PC-9 (cell line): ENCODE data around the gene B4GALT3. TPM values are rescaled to one million over a fixed set of nuclear protein-coding genes. Genes with fewer than 3 reads are reported as not detected.

Source experiments
- BruUV-seq: library from RNA; stranded (reverse); fragments of 400-500 nt; replicated peaks from 2 replicates; lab custom pipeline; 2021; lab: Mats Ljungman, UMichigan
- CTCF ChIA-PET: fragments of 300-600 bp; sonication (Branson Sonifier 250); formaldehyde crosslinking; loops from one replicate; lab custom pipeline; 2022; ENCODE audit warnings: antibody characterized with exemption; lab: Charles Lee
- POLR2A ChIA-PET: fragments of 300-600 bp; sonication (Branson Sonifier 250); formaldehyde crosslinking; loops from one replicate; lab custom pipeline; 2022; ENCODE audit warnings: antibody characterized with exemption; ENCODE audit not compliant: unreplicated experiment; lab: Charles Lee
- DNase-seq, 2 experiments: peaks; one replicate each; pipeline versions ENCODE4 v3.0.0 to v3.0.0-alpha.2; 2015 to 2022; ENCODE audit warnings: mixed read lengths in 1 of 2
- H2AFZ ChIP-seq: fragments of 200-600 bp; sonication (generic); 2 replicates; pipeline ENCODE4 v1.8.1; 2017; ENCODE audit warnings: antibody characterized with exemption
- H3F3A ChIP-seq: fragments of 200-600 bp; sonication (generic); 2 replicates; pipeline ENCODE4 v1.8.1; 2017; ENCODE audit warnings: antibody characterized with exemption, mild to moderate bottlenecking, low read depth; ENCODE audit not compliant: insufficient read depth
- H3K27ac ChIP-seq: fragments of 200-600 bp; sonication (generic); 2 replicates; pipeline ENCODE4 v1.6.1; 2016; ENCODE audit warnings: mixed run types
- H3K27me3 ChIP-seq: fragments of 200-600 bp; sonication (generic); 2 replicates; pipeline ENCODE4 v1.6.1; 2016; ENCODE audit warnings: low read depth, mixed run types; ENCODE audit not compliant: insufficient read depth
- H3K36me3 ChIP-seq: fragments of 200-600 bp; sonication (generic); 2 replicates; pipeline ENCODE4 v1.6.1; 2016; ENCODE audit warnings: low read depth, mixed run types
- H3K4me1 ChIP-seq: fragments of 200-600 bp; sonication (generic); replicated peaks from 2 replicates; pipeline ENCODE4 v1.6.1; 2016; ENCODE audit warnings: mixed run types; ENCODE audit not compliant: insufficient read depth
- H3K4me2 ChIP-seq: fragments of 200-600 bp; sonication (generic); 2 replicates; pipeline ENCODE4 v1.6.1; 2017; ENCODE audit warnings: mixed run types
- H3K4me3 ChIP-seq: fragments of 200-600 bp; sonication (generic); 2 replicates; pipeline ENCODE4 v1.6.1; 2016; ENCODE audit warnings: mixed run types
- H3K79me2 ChIP-seq: fragments of 200-600 bp; sonication (generic); 2 replicates; pipeline ENCODE4 v1.6.1; 2017; ENCODE audit warnings: low read depth, mixed run types
- H3K9me2 ChIP-seq: fragments of 200-600 bp; sonication (generic); 2 replicates; pipeline ENCODE4 v1.8.1; 2017; ENCODE audit warnings: mild to moderate bottlenecking; ENCODE audit not compliant: insufficient read depth
- H3K9me3 ChIP-seq: fragments of 200-600 bp; sonication (generic); 2 replicates; pipeline ENCODE4 v1.8.1; 2016; ENCODE audit warnings: low read depth; ENCODE audit not compliant: insufficient read depth
- H4K20me1 ChIP-seq: fragments of 200-600 bp; sonication (generic); 2 replicates; pipeline ENCODE4 v1.8.1; 2017; ENCODE audit not compliant: insufficient read depth
- EZH2 ChIP-seq: fragments of 200-600 bp; sonication (generic); IDR thresholded peaks from 2 replicates; pipeline ENCODE4 v1.8.0; 2017; ENCODE audit warnings: antibody characterized with exemption, low read depth
- intact Hi-C: fragments of 100-400 bp; cut with micrococcal nuclease; formaldehyde crosslinking; loops from one replicate; pipeline ENCODE4 v1.10.0; 2022; ENCODE audit not compliant: unreplicated experiment
- total RNA-seq: library from RNA; stranded (reverse); gene quantifications from 2 replicates; pipeline ENCODE4 v1.2.3, GENCODE V29; 2021
- TF ChIP-seq, protein P1 (sequence below): fragments of 200-600 bp; sonication (generic); conservative IDR thresholded peaks from 2 replicates; pipeline ENCODE4 v1.6.1; 2017; ENCODE audit warnings: mixed run types, antibody characterized with exemption, mild to moderate bottlenecking, moderate library complexity

B4GALT3 gene
- total RNA-seq, 1 experiment from 2014 or later: 35.5 TPM

DNA sequence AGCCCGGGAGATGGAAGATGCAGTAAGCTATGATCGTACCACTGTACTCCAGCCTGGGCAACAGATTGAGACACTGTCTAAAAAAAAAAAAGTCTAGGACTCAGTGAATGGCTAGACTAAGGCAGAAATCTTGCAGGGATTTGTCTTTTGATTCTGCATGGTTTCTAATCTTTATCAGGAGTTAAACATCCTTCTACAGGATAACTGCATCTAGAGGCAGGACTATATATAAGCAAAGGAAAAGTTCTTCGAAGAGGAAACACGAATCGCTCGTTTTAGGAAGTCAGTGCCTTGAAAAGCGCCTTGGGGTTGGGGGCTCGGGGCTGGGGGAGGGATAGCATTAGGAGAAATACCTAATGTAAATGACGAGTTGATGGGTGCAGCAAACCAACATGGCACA is 24.1 kb downstream of the B4GALT3 start:
- peak overlapping the region; percentile 90 for H3K4me2 ChIP-seq
- POLR2A ChIA-PET: interaction anchor here (0.6 to 1.1 kb wide), 3 partner anchors 13 to 73 kb away, joined by 3 to 15 read pairs (median 5); partner anchors contain the start of genes DEDD, PPOX and TOMM40L
- no peaks in the 10 kb centered on the region for H3K27me3 ChIP-seq
- TF ChIP-seq, protein P1, sequence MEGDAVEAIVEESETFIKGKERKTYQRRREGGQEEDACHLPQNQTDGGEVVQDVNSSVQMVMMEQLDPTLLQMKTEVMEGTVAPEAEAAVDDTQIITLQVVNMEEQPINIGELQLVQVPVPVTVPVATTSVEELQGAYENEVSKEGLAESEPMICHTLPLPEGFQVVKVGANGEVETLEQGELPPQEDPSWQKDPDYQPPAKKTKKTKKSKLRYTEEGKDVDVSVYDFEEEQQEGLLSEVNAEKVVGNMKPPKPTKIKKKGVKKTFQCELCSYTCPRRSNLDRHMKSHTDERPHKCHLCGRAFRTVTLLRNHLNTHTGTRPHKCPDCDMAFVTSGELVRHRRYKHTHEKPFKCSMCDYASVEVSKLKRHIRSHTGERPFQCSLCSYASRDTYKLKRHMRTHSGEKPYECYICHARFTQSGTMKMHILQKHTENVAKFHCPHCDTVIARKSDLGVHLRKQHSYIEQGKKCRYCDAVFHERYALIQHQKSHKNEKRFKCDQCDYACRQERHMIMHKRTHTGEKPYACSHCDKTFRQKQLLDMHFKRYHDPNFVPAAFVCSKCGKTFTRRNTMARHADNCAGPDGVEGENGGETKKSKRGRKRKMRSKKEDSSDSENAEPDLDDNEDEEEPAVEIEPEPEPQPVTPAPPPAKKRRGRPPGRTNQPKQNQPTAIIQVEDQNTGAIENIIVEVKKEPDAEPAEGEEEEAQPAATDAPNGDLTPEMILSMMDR: no peak
- TF ChIP-seq EZH2: no peak
- BruUV-seq: no TSS peak
- CTCF ChIA-PET: no interaction called here
- H3K4me3 ChIP-seq: peak overlapping the region; percentile 86
- H3K79me2 ChIP-seq: peaks cover 14% of the 10 kb centered on the region; the same call in 1 of the 2 replicates
- H3K9me2 ChIP-seq: no peaks in the 10 kb centered on the region
- peaks cover 9% of the 10 kb centered on the region; the same call in 1 of the 2 replicates for H3K36me3 ChIP-seq
- intact Hi-C loops: no loop called here
- H3F3A ChIP-seq: peaks cover 19% of the 10 kb centered on the region
- no peak for DNase-seq
- H3K9me3 ChIP-seq: no peaks in the 10 kb centered on the region
- peak overlapping the region; percentile 91 for H2AFZ ChIP-seq
- no peaks in the 10 kb centered on the region for H4K20me1 ChIP-seq
- H3K27ac ChIP-seq: peak overlapping the region; percentile 99
- peaks cover 4% of the 10 kb centered on the region; the same call in 1 of the 2 replicates for H3K4me1 ChIP-seq

DNA sequence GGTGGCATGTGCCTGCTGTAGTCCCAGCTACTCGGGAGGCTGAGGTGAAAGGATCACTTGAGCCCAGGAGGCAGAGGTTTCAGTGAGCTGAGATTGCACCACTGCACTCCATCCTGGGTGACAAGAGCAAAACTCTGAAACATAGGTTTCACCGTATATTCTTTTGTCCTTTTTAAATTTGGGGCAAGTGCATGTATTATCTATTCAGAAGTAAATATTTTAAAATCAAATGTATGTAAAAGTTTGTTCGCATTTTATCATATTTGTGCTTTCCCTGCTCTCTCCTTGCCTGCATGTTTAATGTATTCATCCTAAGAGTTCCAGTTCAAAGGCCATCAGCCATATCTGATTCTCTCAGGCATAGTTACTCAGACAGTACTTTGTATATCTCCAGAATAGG is 31.5 kb downstream of the B4GALT3 start:
- Histone ChIP-seq H2AFZ (no peak overlapping the region), H3K27ac (no peak overlapping the region), H3K27me3 (no peaks in the 10 kb centered on the region), H4K20me1 (no peaks in the 10 kb centered on the region), H3K36me3 (no peaks in the 10 kb centered on the region), H3F3A (peaks cover 16% of the 10 kb centered on the region; the same call in 1 of the 2 replicates), H3K79me2 (no peaks in the 10 kb centered on the region), H3K4me3 (no peak overlapping the region), H3K9me2 (no peaks in the 10 kb centered on the region), H3K4me2 (no peak overlapping the region), H3K4me1 (no peaks in the 10 kb centered on the region), H3K9me3 (no peaks in the 10 kb centered on the region)
- ChIA-PET CTCF (no interaction called here), POLR2A (no interaction called here)
- no TSS peak for BruUV-seq
- intact Hi-C loops: no loop called here
- TF ChIP-seq, protein P1: no peak
- TF ChIP-seq EZH2: no peak
- no peak for DNase-seq

DNA sequence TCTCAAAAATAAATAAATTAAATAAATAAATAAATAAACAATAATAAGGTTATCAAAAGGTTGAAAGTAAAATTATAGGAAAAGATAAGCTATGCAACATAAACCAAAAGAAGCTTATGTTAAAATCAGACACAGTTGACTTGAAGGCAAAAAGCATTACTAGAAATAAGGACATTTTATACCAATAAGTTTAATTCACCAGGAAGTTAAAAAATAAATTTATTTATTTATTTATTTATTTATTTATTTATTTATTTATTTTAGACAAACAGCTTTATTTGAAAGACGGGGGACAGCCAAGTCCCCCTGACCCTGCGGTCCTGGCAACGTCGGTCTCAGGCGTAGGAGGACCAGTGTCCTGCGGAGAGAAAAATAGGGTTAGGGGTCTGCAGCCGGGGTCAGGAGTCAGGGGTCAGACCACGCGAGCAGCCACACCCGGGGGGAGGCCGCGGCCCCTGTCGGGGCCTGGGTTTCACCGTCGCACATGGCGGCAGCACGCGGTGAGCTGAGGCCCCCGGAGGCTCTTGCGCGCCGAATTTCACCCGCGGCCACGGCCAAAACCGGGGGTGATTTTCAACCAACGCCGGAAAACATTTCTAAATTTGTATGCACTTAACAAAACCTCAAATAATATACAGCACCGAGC is 36.4 kb downstream of the B4GALT3 start:
- Histone ChIP-seq H3K27ac (no peak overlapping the region), H3K4me3 (no peak overlapping the region), H4K20me1 (peaks cover 3% of the 10 kb centered on the region; the same call in 1 of the 2 replicates), H2AFZ (no peak overlapping the region), H3K4me1 (peaks cover 10% of the 10 kb centered on the region), H3K4me2 (no peak overlapping the region), H3K79me2 (peaks cover 6% of the 10 kb centered on the region), H3K36me3 (no peaks in the 10 kb centered on the region), H3K27me3 (no peaks in the 10 kb centered on the region), H3K9me2 (no peaks in the 10 kb centered on the region), H3K9me3 (no peaks in the 10 kb centered on the region), H3F3A (peaks cover 31% of the 10 kb centered on the region)
- CTCF ChIA-PET: interaction anchor here (0.7 kb wide), 1 partner anchor 453 kb away, joined by 3 read pairs; no protein-coding TSS in a partner anchor
- intact Hi-C loops: no loop called here
- no TSS peak for BruUV-seq
- POLR2A ChIA-PET: interaction anchor here (0.6 kb wide), 1 partner anchor 95 kb away, joined by 4 read pairs; no protein-coding TSS in a partner anchor
- TF ChIP-seq, protein P1: no peak
- no peak for TF ChIP-seq EZH2
- no peak for DNase-seq
